ENCODE data around the gene SPTBN4.

DNA sequence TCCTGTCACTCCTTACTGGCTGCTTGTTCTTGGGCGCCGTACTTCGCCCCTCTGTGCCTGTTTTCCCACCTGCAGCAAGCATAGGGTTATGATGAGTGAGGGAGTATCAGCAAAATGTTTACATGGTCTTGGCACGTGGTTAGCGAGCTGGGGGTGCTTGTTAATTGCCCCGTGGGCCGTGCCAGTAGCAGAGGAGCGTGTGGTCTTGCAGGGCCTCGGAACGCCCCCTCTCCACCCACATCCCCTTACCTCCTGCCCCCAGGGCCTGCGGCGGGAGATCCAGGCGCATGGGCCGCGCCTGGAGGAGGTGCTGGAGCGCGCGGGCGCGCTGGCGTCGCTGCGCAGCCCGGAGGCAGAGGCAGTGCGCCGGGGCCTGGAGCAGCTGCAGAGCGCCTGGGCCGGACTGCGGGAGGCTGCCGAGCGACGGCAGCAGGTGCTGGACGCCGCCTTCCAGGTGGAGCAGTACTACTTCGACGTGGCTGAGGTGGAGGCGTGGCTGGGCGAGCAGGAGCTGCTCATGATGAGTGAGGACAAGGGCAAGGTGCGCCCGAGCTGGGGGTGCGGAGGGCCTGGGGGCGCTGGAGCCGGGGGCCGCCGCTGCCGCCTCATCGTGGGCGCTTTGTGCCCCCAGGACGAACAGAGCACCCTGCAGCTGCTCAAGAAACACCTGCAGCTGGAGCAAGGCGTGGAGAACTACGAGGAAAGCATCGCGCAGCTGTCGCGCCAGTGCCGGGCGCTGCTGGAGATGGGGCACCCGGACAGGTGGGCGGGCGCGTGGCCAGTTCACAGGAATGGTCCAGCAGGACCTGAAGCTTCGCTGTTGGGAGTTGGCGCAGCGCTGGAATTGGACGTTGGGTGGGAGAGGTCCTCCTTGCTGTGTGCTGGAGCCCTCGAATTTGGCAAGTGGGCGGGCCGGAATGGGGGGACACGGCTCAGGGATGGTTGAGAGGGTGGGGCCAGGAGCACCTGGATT is 87.4 kb downstream of the SPTBN4 start:
- no peak for TF ChIP-seq JUND (IDR thresholded peaks at IDR 0.05)
- no peak for TF ChIP-seq RFX5 (IDR thresholded peaks at IDR 0.05; ENCODE audit: low read length)
- TF ChIP-seq CTCF (IDR thresholded peaks at IDR 0.05): no peak
- TF ChIP-seq SMC3 (IDR thresholded peaks at IDR 0.05; ENCODE audit: low read depth, low read length): no peak
- no peak for TF ChIP-seq TAF1 (IDR thresholded peaks at IDR 0.05; ENCODE audit: borderline replicate concordance, low read depth, low read length)
- TF ChIP-seq RAD21 (IDR thresholded peaks at IDR 0.05; ENCODE audit: low read length): no peak
- TF ChIP-seq GATA2 (CRISPR knock-in tag; IDR thresholded peaks at IDR 0.05): no peak
- TF ChIP-seq MXI1 (IDR thresholded peaks at IDR 0.05; ENCODE audit: low read depth, low read length): no peak
- no peak for TF ChIP-seq PBX3 (IDR thresholded peaks at IDR 0.05)
- TF ChIP-seq EP300 (IDR thresholded peaks at IDR 0.05; ENCODE audit: borderline replicate concordance in 1 of 2, low read depth in 1 of 2, low read length in 1 of 2): no peak
- no peak for TF ChIP-seq EZH2phosphoT487 (IDR thresholded peaks at IDR 0.05; ENCODE audit: borderline replicate concordance, low read depth)
- TF ChIP-seq, protein P1, sequence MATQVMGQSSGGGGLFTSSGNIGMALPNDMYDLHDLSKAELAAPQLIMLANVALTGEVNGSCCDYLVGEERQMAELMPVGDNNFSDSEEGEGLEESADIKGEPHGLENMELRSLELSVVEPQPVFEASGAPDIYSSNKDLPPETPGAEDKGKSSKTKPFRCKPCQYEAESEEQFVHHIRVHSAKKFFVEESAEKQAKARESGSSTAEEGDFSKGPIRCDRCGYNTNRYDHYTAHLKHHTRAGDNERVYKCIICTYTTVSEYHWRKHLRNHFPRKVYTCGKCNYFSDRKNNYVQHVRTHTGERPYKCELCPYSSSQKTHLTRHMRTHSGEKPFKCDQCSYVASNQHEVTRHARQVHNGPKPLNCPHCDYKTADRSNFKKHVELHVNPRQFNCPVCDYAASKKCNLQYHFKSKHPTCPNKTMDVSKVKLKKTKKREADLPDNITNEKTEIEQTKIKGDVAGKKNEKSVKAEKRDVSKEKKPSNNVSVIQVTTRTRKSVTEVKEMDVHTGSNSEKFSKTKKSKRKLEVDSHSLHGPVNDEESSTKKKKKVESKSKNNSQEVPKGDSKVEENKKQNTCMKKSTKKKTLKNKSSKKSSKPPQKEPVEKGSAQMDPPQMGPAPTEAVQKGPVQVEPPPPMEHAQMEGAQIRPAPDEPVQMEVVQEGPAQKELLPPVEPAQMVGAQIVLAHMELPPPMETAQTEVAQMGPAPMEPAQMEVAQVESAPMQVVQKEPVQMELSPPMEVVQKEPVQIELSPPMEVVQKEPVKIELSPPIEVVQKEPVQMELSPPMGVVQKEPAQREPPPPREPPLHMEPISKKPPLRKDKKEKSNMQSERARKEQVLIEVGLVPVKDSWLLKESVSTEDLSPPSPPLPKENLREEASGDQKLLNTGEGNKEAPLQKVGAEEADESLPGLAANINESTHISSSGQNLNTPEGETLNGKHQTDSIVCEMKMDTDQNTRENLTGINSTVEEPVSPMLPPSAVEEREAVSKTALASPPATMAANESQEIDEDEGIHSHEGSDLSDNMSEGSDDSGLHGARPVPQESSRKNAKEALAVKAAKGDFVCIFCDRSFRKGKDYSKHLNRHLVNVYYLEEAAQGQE (IDR thresholded peaks at IDR 0.05; ENCODE audit: low read depth, low read length): no peak
